Lower leg skin (tissue), 4 donors: Measurements from ENCODE around the gene ARHGAP40. TPM values are rescaled to one million over a fixed set of nuclear protein-coding genes. Genes with fewer than 3 reads are reported as not detected.

ENCODE experiments used
- DNase-seq, 2 donors: peaks; one replicate each; pipeline ENCODE4 v3.0.0-alpha.2; 2019; ENCODE audit warnings: low spot score in 2 of 2
- H3K4me3 ChIP-seq: fragments of 200-600 bp; sonication (generic); 2 replicates; pipeline ENCODE4 v1.5.1; 2017; ENCODE audit warnings: mild to moderate bottlenecking, low read depth; ENCODE audit not compliant: poor library complexity, severe bottlenecking
- POLR2A ChIP-seq, 2 donors: fragments of 450-650 bp; IDR thresholded peaks; one replicate each; pipeline ENCODE4 v1.6.1; 2016 to 2017; ENCODE audit warnings: antibody characterized with exemption in 2 of 2, mild to moderate bottlenecking in 1 of 2, moderate library complexity in 1 of 2
- WGBS, 2 donors: methylation state at CpG; one replicate each; pipeline ENCODE4 v1.1.5; 2018; 5-methylcytosine and 5-hydroxymethylcytosine counted together
- intact Hi-C: fragments of 100-400 bp; cut with DNase I; formaldehyde crosslinking; loops from one replicate; pipeline ENCODE4 v1.15.0; 2023; ENCODE audit warnings: low total_unique reads
- total RNA-seq, 4 donors: library from RNA; depleted of rRNA; stranded (reverse); fragments of >200 nt; gene quantifications; one replicate each; pipeline ENCODE4 v1.1.0, GENCODE V29; 2016
- TF ChIP-seq, protein P1 (sequence below), 3 donors: fragments of 450-650 bp; IDR thresholded peaks; one replicate each; pipeline ENCODE4 v1.5.1; 2016; ENCODE audit warnings: antibody characterized with exemption in 3 of 3, mild to moderate bottlenecking in 3 of 3, moderate library complexity in 2 of 3

Gene ARHGAP40
- total RNA-seq, 4 donors from 2014 or later: 27.0 to 54.8 (median 45.9) TPM

DNA sequence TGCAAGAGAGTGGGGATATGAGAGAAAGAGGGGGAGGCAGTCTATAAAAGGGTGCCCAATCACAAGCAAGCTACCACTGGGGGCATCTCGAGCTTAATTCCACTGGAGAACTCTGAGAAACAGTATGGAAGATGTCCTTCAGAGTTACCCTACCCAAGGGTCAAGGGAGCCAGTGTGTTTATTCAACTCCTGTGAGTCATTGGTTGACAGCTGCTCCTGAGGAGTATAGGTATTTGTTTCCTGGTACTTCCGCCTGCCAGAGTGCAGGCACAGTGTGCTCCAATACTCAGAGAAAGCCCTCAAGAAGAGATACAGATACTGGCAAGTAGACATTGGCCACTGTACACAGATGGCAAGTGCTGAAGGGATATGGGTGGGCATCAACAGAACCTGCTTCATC, 49.5 kb downstream of the ARHGAP40 start:
- no peak for DNase-seq
- intact Hi-C loops: no loop called here
- no peak for TF ChIP-seq POLR2A (IDR thresholded peaks at IDR 0.05)
- TF ChIP-seq, protein P1, sequence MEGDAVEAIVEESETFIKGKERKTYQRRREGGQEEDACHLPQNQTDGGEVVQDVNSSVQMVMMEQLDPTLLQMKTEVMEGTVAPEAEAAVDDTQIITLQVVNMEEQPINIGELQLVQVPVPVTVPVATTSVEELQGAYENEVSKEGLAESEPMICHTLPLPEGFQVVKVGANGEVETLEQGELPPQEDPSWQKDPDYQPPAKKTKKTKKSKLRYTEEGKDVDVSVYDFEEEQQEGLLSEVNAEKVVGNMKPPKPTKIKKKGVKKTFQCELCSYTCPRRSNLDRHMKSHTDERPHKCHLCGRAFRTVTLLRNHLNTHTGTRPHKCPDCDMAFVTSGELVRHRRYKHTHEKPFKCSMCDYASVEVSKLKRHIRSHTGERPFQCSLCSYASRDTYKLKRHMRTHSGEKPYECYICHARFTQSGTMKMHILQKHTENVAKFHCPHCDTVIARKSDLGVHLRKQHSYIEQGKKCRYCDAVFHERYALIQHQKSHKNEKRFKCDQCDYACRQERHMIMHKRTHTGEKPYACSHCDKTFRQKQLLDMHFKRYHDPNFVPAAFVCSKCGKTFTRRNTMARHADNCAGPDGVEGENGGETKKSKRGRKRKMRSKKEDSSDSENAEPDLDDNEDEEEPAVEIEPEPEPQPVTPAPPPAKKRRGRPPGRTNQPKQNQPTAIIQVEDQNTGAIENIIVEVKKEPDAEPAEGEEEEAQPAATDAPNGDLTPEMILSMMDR (IDR thresholded peaks at IDR 0.05): no peak
- 49 to 52% methylated on average over 2 of the region's 2 CpGs for WGBS, 2 donors
- no peak overlapping the region for H3K4me3 ChIP-seq

GRCh38 chr20:38651562-38651961, 50.0 kb downstream of the ARHGAP40 start:
- intact Hi-C loops: no loop called here
- 88 to 94% methylated on average over 6 of the region's 6 CpGs for WGBS, 2 donors
- DNase-seq: no peak
- no peak overlapping the region for H3K4me3 ChIP-seq
- TF ChIP-seq, protein P1 (IDR thresholded peaks at IDR 0.05): peak in 1 of 3 donors; percentile 36
- no peak for TF ChIP-seq POLR2A (IDR thresholded peaks at IDR 0.05)

- WGBS, 2 donors: 80 to 86% methylated on average over 2 of the region's 2 CpGs
- intact Hi-C loops: no loop called here
Observed at GRCh38 chr20:38652995-38653394, 51.4 kb downstream of the ARHGAP40 start.

GRCh38 chr20:38657390-38657789, 55.8 kb downstream of the ARHGAP40 start:
- TF ChIP-seq, protein P1 (IDR thresholded peaks at IDR 0.05): no peak
- no peak for TF ChIP-seq POLR2A (IDR thresholded peaks at IDR 0.05)
- DNase-seq: no peak
- 81 to 83% methylated on average over 5 of the region's 5 CpGs for WGBS, 2 donors
- intact Hi-C loops: no loop called here
- H3K4me3 ChIP-seq: no peak overlapping the region

More at GRCh38 chr20:38652995-38653394, 51.4 kb downstream of the ARHGAP40 start:
- DNase-seq: no peak
- TF ChIP-seq POLR2A (IDR thresholded peaks at IDR 0.05): no peak
- TF ChIP-seq, protein P1 (IDR thresholded peaks at IDR 0.05): no peak
- no peak overlapping the region for H3K4me3 ChIP-seq

GRCh38 chr20:38658879-38659596, 57.4 kb downstream of the ARHGAP40 start:
- intact Hi-C loops: no loop called here
- DNase-seq: no peak
- 11 to 13% methylated on average over 10 of the region's 10 CpGs for WGBS, 2 donors
- H3K4me3 ChIP-seq: no peak overlapping the region
- no peak for TF ChIP-seq POLR2A (IDR thresholded peaks at IDR 0.05)
- TF ChIP-seq, protein P1 (IDR thresholded peaks at IDR 0.05): no peak

DNA sequence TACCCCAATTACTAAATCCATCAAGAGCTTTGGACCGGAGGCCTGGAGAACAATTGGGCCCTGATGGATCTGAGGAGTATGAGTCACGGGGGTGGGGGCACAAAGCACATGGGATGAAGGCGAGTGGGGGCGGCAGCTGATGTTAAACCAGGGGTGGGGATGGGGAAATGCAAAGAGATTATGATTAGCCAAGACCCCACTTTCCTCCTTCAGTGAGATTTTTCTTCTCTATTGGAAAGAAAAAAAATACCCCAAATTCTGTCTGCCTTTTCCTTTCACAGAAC, 57.9 kb downstream of the ARHGAP40 start:
- DNase-seq: no peak
- H3K4me3 ChIP-seq: no peak overlapping the region
- 45 to 60% methylated on average over 4 of the region's 4 CpGs for WGBS, 2 donors
- no peak for TF ChIP-seq POLR2A (IDR thresholded peaks at IDR 0.05)
- TF ChIP-seq, protein P1 (IDR thresholded peaks at IDR 0.05): no peak
- intact Hi-C loops: no loop called here
